WTC11 (cell line): Measurements from ENCODE around the gene BAZ2A. TPM values are rescaled to one million over a fixed set of nuclear protein-coding genes. Genes with fewer than 3 reads are reported as not detected.
A peak's percentile ranks its signal among the peaks of the same experiment; 100 is the strongest.

Source experiments
- ATAC-seq: fragments of 200-7000 bp; cut with Tn5 transposase; 2 replicates; pipeline ENCODE4 v1.10.0; 2021; ENCODE audit warnings: mild to moderate bottlenecking, moderate library complexity
- CTCF ChIA-PET: fragments of 300-600 bp; sonication (Branson Sonifier 250); formaldehyde crosslinking; loops from one replicate; lab custom pipeline; 2021; ENCODE audit warnings: antibody characterized with exemption; lab: Charles Lee
- POLR2A ChIA-PET: fragments of 350-600 bp; sonication (Branson Sonifier 250); formaldehyde crosslinking; loops from one replicate; lab custom pipeline; 2021; ENCODE audit warnings: antibody characterized with exemption; lab: Charles Lee
- DNase-seq: peaks from one replicate; pipeline ENCODE4 v3.0.0; 2021; ENCODE audit warnings: low spot score
- H3K27ac Mint-ChIP-seq: 2 replicates; pipeline ENCODE4 v1.8.0; 2021; ENCODE audit warnings: mixed read lengths
- H3K27me3 Mint-ChIP-seq: 2 replicates; pipeline ENCODE4 v1.8.0; 2021; ENCODE audit warnings: low read depth, mild to moderate bottlenecking, moderate library complexity, mixed read lengths
- H3K36me3 Mint-ChIP-seq: 2 replicates; pipeline ENCODE4 v1.8.0; 2021; ENCODE audit warnings: mixed read lengths
- H3K4me1 Mint-ChIP-seq: 2 replicates; pipeline ENCODE4 v1.8.0; 2022; ENCODE audit warnings: mixed read lengths
- H3K4me3 Mint-ChIP-seq: 2 replicates; pipeline ENCODE4 v1.8.0; 2021; ENCODE audit warnings: mild to moderate bottlenecking, moderate library complexity, mixed read lengths
- H3K9me3 Mint-ChIP-seq: 2 replicates; pipeline ENCODE4 v1.8.0; 2021; ENCODE audit warnings: mixed read lengths
- NR2C2 ChIP-seq: sonication (generic); formaldehyde crosslinking; IDR thresholded peaks from 2 replicates; pipeline ENCODE4 v1.8.0; 2022; ENCODE audit warnings: mild to moderate bottlenecking, missing genetic modification reagents
- PRDM15 ChIP-seq: sonication (generic); formaldehyde crosslinking; IDR thresholded peaks from 2 replicates; pipeline ENCODE4 v1.8.0; 2022; ENCODE audit warnings: missing genetic modification reagents
- ZNF121 ChIP-seq: sonication (generic); formaldehyde crosslinking; IDR thresholded peaks from 2 replicates; pipeline ENCODE4 v1.8.0; 2023; ENCODE audit warnings: missing genetic modification reagents
- ZNF317 ChIP-seq: sonication (generic); formaldehyde crosslinking; IDR thresholded peaks from 2 replicates; pipeline ENCODE4 v1.8.1; 2023; ENCODE audit warnings: low read depth, mild to moderate bottlenecking, moderate library complexity, missing genetic modification reagents, borderline replicate concordance
- total RNA-seq: library from RNA; stranded (reverse); gene quantifications from 3 replicates; pipeline ENCODE4 v1.2.3, GENCODE V29; 2021
- TF ChIP-seq, protein P1 (sequence below): sonication (generic); formaldehyde crosslinking; conservative IDR thresholded peaks from 2 replicates; pipeline ENCODE4 v1.8.1; 2023; ENCODE audit warnings: mild to moderate bottlenecking, low read depth, missing genetic modification reagents, moderate library complexity
- TF ChIP-seq, protein P2 (sequence below): sonication (generic); formaldehyde crosslinking; IDR thresholded peaks from 2 replicates; pipeline ENCODE4 v1.8.1; 2023; ENCODE audit warnings: mild to moderate bottlenecking, missing genetic modification reagents, borderline replicate concordance
- TF ChIP-seq, protein P3 (sequence below): sonication (generic); formaldehyde crosslinking; IDR thresholded peaks from 2 replicates; pipeline ENCODE4 v1.8.1; 2022; ENCODE audit warnings: mild to moderate bottlenecking, missing genetic modification reagents, moderate library complexity, borderline replicate concordance

Gene BAZ2A
- total RNA-seq, 1 experiment from 2014 or later, result 114 TPM

GRCh38 chr12:56661560-56661959, 31.4 kb upstream of the BAZ2A start:
- Mint-ChIP-seq H3K9me3 (no peaks in the 10 kb centered on the region), H3K36me3 (peaks cover 31% of the 10 kb centered on the region), H3K4me1 (no peaks in the 10 kb centered on the region), H3K27me3 (no peaks in the 10 kb centered on the region), H3K4me3 (no peak overlapping the region), H3K27ac (0 out of 2 replicates have a peak overlapping the region, but pooled peaks have one; percentile 70)
- ChIA-PET CTCF (interaction anchor here (2.5 kb wide), 1 partner anchor 25 kb away, joined by 12 read pairs; no protein-coding TSS in a partner anchor), POLR2A (no interaction called here)
- ATAC-seq, result no peak
- TF ChIP-seq NR2C2 (CRISPR knock-in tag) (no peak), PRDM15 (CRISPR knock-in tag) (no peak), ZNF121 (CRISPR knock-in tag) (no peak)
- TF ChIP-seq, protein P1, sequence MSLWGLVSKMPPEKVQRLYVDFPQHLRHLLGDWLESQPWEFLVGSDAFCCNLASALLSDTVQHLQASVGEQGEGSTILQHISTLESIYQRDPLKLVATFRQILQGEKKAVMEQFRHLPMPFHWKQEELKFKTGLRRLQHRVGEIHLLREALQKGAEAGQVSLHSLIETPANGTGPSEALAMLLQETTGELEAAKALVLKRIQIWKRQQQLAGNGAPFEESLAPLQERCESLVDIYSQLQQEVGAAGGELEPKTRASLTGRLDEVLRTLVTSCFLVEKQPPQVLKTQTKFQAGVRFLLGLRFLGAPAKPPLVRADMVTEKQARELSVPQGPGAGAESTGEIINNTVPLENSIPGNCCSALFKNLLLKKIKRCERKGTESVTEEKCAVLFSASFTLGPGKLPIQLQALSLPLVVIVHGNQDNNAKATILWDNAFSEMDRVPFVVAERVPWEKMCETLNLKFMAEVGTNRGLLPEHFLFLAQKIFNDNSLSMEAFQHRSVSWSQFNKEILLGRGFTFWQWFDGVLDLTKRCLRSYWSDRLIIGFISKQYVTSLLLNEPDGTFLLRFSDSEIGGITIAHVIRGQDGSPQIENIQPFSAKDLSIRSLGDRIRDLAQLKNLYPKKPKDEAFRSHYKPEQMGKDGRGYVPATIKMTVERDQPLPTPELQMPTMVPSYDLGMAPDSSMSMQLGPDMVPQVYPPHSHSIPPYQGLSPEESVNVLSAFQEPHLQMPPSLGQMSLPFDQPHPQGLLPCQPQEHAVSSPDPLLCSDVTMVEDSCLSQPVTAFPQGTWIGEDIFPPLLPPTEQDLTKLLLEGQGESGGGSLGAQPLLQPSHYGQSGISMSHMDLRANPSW (CRISPR knock-in tag), result no peak
- TF ChIP-seq, protein P2, sequence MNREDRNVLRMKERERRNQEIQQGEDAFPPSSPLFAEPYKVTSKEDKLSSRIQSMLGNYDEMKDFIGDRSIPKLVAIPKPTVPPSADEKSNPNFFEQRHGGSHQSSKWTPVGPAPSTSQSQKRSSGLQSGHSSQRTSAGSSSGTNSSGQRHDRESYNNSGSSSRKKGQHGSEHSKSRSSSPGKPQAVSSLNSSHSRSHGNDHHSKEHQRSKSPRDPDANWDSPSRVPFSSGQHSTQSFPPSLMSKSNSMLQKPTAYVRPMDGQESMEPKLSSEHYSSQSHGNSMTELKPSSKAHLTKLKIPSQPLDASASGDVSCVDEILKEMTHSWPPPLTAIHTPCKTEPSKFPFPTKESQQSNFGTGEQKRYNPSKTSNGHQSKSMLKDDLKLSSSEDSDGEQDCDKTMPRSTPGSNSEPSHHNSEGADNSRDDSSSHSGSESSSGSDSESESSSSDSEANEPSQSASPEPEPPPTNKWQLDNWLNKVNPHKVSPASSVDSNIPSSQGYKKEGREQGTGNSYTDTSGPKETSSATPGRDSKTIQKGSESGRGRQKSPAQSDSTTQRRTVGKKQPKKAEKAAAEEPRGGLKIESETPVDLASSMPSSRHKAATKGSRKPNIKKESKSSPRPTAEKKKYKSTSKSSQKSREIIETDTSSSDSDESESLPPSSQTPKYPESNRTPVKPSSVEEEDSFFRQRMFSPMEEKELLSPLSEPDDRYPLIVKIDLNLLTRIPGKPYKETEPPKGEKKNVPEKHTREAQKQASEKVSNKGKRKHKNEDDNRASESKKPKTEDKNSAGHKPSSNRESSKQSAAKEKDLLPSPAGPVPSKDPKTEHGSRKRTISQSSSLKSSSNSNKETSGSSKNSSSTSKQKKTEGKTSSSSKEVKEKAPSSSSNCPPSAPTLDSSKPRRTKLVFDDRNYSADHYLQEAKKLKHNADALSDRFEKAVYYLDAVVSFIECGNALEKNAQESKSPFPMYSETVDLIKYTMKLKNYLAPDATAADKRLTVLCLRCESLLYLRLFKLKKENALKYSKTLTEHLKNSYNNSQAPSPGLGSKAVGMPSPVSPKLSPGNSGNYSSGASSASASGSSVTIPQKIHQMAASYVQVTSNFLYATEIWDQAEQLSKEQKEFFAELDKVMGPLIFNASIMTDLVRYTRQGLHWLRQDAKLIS (CRISPR knock-in tag), result no peak
- no peak for DNase-seq

DNA sequence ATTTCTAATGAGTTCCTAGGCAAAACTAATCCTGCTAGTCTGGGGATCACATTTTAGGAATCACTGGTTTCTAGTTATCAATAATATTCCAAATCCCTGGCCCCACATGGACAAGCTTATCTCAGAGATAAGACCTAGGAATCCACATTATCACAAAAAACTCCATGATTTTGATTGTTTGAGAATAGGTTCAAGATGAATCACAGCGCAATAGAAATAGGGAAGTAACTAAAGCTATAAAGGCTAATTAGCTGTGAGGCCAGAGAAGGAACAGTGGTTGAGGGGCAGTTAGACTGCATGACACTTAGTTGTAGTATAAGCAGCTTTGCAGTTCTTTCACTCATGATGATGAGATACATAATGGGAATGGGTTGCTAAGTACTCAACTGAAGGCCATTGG, 28.8 kb upstream of the BAZ2A start:
- CTCF ChIA-PET, result interaction anchor here (1.0 kb wide), 1 partner anchor 22 kb away, joined by 4 read pairs; no protein-coding TSS in a partner anchor

More for the DNA sequence above, 28.8 kb upstream of the BAZ2A start:
- Mint-ChIP-seq H3K4me1 (no peaks in the 10 kb centered on the region), H3K4me3 (no peak overlapping the region), H3K9me3 (peaks cover 9% of the 10 kb centered on the region), H3K27ac (no peak overlapping the region), H3K36me3 (peaks cover 23% of the 10 kb centered on the region), H3K27me3 (peaks cover 5% of the 10 kb centered on the region; the same call in 1 of the 2 replicates)
- TF ChIP-seq, protein P3, sequence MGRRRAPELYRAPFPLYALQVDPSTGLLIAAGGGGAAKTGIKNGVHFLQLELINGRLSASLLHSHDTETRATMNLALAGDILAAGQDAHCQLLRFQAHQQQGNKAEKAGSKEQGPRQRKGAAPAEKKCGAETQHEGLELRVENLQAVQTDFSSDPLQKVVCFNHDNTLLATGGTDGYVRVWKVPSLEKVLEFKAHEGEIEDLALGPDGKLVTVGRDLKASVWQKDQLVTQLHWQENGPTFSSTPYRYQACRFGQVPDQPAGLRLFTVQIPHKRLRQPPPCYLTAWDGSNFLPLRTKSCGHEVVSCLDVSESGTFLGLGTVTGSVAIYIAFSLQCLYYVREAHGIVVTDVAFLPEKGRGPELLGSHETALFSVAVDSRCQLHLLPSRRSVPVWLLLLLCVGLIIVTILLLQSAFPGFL, result no peak
- no peak for TF ChIP-seq ZNF317 (CRISPR knock-in tag)
- DNase-seq (no peak), ATAC-seq (no peak)
- POLR2A ChIA-PET, result interaction anchor here (0.8 to 0.9 kb wide), 2 partner anchors 36 to 59 kb away, joined by 3 to 8 read pairs; no protein-coding TSS in a partner anchor
